Measurements from ENCODE around the gene MGAT1.
A peak's percentile ranks its signal among the peaks of the same experiment; 100 is the strongest.

Gene MGAT1

GRCh38 chr5:180802325-180803180 lies at the start of gene MGAT1:
MGAT1 (minus strand) TSS chr5:180802806; CDS start chr5:180792971, 9,835 bp downstream.
- Histone ChIP-seq H3K9me3 (ENCODE audit: insufficient read depth, low read length) (no peaks in the 10 kb centered on the region), H3K36me3 (ENCODE audit: insufficient read depth, insufficient read length, low read length) (peaks cover 57% of the 10 kb centered on the region), H3K4me1 (ENCODE audit: insufficient read depth, insufficient read length) (peaks cover 14% of the 10 kb centered on the region), H3K9ac (ENCODE audit: insufficient read length, low read depth) (peak within 1 kb of the TSS; percentile 93), H3K27me3 (ENCODE audit: insufficient read depth, insufficient read length) (no peaks in the 10 kb centered on the region), H3K4me3 (ENCODE audit: insufficient read length, low read depth) (peak within 1 kb of the TSS; percentile 89)
- no peak for TF ChIP-seq SUZ12 (IDR thresholded peaks at IDR 0.05; ENCODE audit: extremely low read depth, insufficient read depth, insufficient read length)
- TF ChIP-seq YY1 (IDR thresholded peaks at IDR 0.05; ENCODE audit: insufficient read depth, insufficient read length): no peak
- no peak for TF ChIP-seq ZNF274 (IDR thresholded peaks at IDR 0.05; ENCODE audit: low read depth, low read length)
- DNase-seq (ENCODE audit: low read depth, low spot score): no peak

GRCh38 chr5:180850434-180851078 lies 48.0 kb upstream of the MGAT1 start:
- DNase-seq (ENCODE audit: low read depth, low spot score): no peak
- Histone ChIP-seq H3K4me1 (ENCODE audit: insufficient read depth, insufficient read length) (no peaks in the 10 kb centered on the region), H3K27me3 (ENCODE audit: insufficient read depth, insufficient read length) (no peaks in the 10 kb centered on the region), H3K4me3 (ENCODE audit: insufficient read length, low read depth) (no peak overlapping the region), H3K36me3 (ENCODE audit: insufficient read depth, insufficient read length, low read length) (peaks cover 54% of the 10 kb centered on the region), H3K9me3 (ENCODE audit: insufficient read depth, low read length) (peaks cover 40% of the 10 kb centered on the region), H3K9ac (ENCODE audit: insufficient read length, low read depth) (no peak overlapping the region)
- no peak for TF ChIP-seq YY1 (IDR thresholded peaks at IDR 0.05; ENCODE audit: insufficient read depth, insufficient read length)
- no peak for TF ChIP-seq ZNF274 (IDR thresholded peaks at IDR 0.05; ENCODE audit: low read depth, low read length)
- TF ChIP-seq SUZ12 (IDR thresholded peaks at IDR 0.05; ENCODE audit: extremely low read depth, insufficient read depth, insufficient read length): no peak

GRCh38 chr5:180849827-180850226 lies 47.2 kb upstream of the MGAT1 start:
- Histone ChIP-seq H3K4me1 (ENCODE audit: insufficient read depth, insufficient read length) (no peaks in the 10 kb centered on the region), H3K36me3 (ENCODE audit: insufficient read depth, insufficient read length, low read length) (peaks cover 48% of the 10 kb centered on the region), H3K4me3 (ENCODE audit: insufficient read length, low read depth) (no peak overlapping the region), H3K9ac (ENCODE audit: insufficient read length, low read depth) (no peak overlapping the region), H3K27me3 (ENCODE audit: insufficient read depth, insufficient read length) (no peaks in the 10 kb centered on the region), H3K9me3 (ENCODE audit: insufficient read depth, low read length) (peaks cover 40% of the 10 kb centered on the region)
- no peak for DNase-seq (ENCODE audit: low read depth, low spot score)
- TF ChIP-seq SUZ12 (IDR thresholded peaks at IDR 0.05; ENCODE audit: extremely low read depth, insufficient read depth, insufficient read length): no peak
- TF ChIP-seq ZNF274 (IDR thresholded peaks at IDR 0.05; ENCODE audit: low read depth, low read length): no peak
- no peak for TF ChIP-seq YY1 (IDR thresholded peaks at IDR 0.05; ENCODE audit: insufficient read depth, insufficient read length)

- Histone ChIP-seq H3K27me3 (ENCODE audit: insufficient read depth, insufficient read length) (no peaks in the 10 kb centered on the region), H3K9ac (ENCODE audit: insufficient read length, low read depth) (no peak overlapping the region), H3K36me3 (ENCODE audit: insufficient read depth, insufficient read length, low read length) (peaks cover 48% of the 10 kb centered on the region), H3K4me3 (ENCODE audit: insufficient read length, low read depth) (no peak overlapping the region), H3K4me1 (ENCODE audit: insufficient read depth, insufficient read length) (no peaks in the 10 kb centered on the region), H3K9me3 (ENCODE audit: insufficient read depth, low read length) (peaks cover 40% of the 10 kb centered on the region)
- DNase-seq (ENCODE audit: low read depth, low spot score): no peak
- TF ChIP-seq SUZ12 (IDR thresholded peaks at IDR 0.05; ENCODE audit: extremely low read depth, insufficient read depth, insufficient read length) (no peak), YY1 (IDR thresholded peaks at IDR 0.05; ENCODE audit: insufficient read depth, insufficient read length) (no peak), ZNF274 (IDR thresholded peaks at IDR 0.05; ENCODE audit: low read depth, low read length) (no peak)
Observed at GRCh38 chr5:180848878-180849277, 46.3 kb upstream of the MGAT1 start.

- Histone ChIP-seq H3K4me3 (ENCODE audit: insufficient read length, low read depth) (no peak overlapping the region), H3K9ac (ENCODE audit: insufficient read length, low read depth) (no peak overlapping the region), H3K4me1 (ENCODE audit: insufficient read depth, insufficient read length) (no peaks in the 10 kb centered on the region), H3K36me3 (ENCODE audit: insufficient read depth, insufficient read length, low read length) (peaks cover 48% of the 10 kb centered on the region), H3K9me3 (ENCODE audit: insufficient read depth, low read length) (peaks cover 40% of the 10 kb centered on the region), H3K27me3 (ENCODE audit: insufficient read depth, insufficient read length) (no peaks in the 10 kb centered on the region)
- no peak for DNase-seq (ENCODE audit: low read depth, low spot score)
- TF ChIP-seq SUZ12 (IDR thresholded peaks at IDR 0.05; ENCODE audit: extremely low read depth, insufficient read depth, insufficient read length) (no peak), YY1 (IDR thresholded peaks at IDR 0.05; ENCODE audit: insufficient read depth, insufficient read length) (no peak), ZNF274 (IDR thresholded peaks at IDR 0.05; ENCODE audit: low read depth, low read length) (no peak)
Observed at GRCh38 chr5:180848265-180848664, 45.7 kb upstream of the MGAT1 start.

- peaks cover 41% of the 10 kb centered on the region for H3K9me3 ChIP-seq (ENCODE audit: insufficient read depth, low read length)
- H3K27me3 ChIP-seq (ENCODE audit: insufficient read depth, insufficient read length): no peaks in the 10 kb centered on the region
- no peaks in the 10 kb centered on the region for H3K4me1 ChIP-seq (ENCODE audit: insufficient read depth, insufficient read length)
- H3K36me3 ChIP-seq (ENCODE audit: insufficient read depth, insufficient read length, low read length): peaks cover 48% of the 10 kb centered on the region
- TF ChIP-seq YY1 (IDR thresholded peaks at IDR 0.05; ENCODE audit: insufficient read depth, insufficient read length) (no peak), ZNF274 (IDR thresholded peaks at IDR 0.05; ENCODE audit: low read depth, low read length) (no peak), SUZ12 (IDR thresholded peaks at IDR 0.05; ENCODE audit: extremely low read depth, insufficient read depth, insufficient read length) (no peak)
- H3K4me3 ChIP-seq (ENCODE audit: insufficient read length, low read depth): no peak overlapping the region
- no peak for DNase-seq (ENCODE audit: low read depth, low spot score)
- H3K9ac ChIP-seq (ENCODE audit: insufficient read length, low read depth): no peak overlapping the region
Observed at GRCh38 chr5:180847026-180847425, 44.4 kb upstream of the MGAT1 start.

GRCh38 chr5:180844858-180845257 lies 42.3 kb upstream of the MGAT1 start:
- Histone ChIP-seq H3K9me3 (ENCODE audit: insufficient read depth, low read length) (peaks cover 23% of the 10 kb centered on the region), H3K9ac (ENCODE audit: insufficient read length, low read depth) (no peak overlapping the region), H3K36me3 (ENCODE audit: insufficient read depth, insufficient read length, low read length) (peaks cover 30% of the 10 kb centered on the region), H3K4me1 (ENCODE audit: insufficient read depth, insufficient read length) (no peaks in the 10 kb centered on the region), H3K27me3 (ENCODE audit: insufficient read depth, insufficient read length) (no peaks in the 10 kb centered on the region), H3K4me3 (ENCODE audit: insufficient read length, low read depth) (no peak overlapping the region)
- DNase-seq (ENCODE audit: low read depth, low spot score): no peak
- no peak for TF ChIP-seq SUZ12 (IDR thresholded peaks at IDR 0.05; ENCODE audit: extremely low read depth, insufficient read depth, insufficient read length)
- TF ChIP-seq ZNF274 (IDR thresholded peaks at IDR 0.05; ENCODE audit: low read depth, low read length): no peak
- TF ChIP-seq YY1 (IDR thresholded peaks at IDR 0.05; ENCODE audit: insufficient read depth, insufficient read length): no peak

Data from NT2/D1 (cell line).